Measurements from ENCODE around the gene PCDHGB3. TPM values are rescaled to one million over a fixed set of nuclear protein-coding genes. Genes with fewer than 3 reads are reported as not detected.

Gene PCDHGB3
- 0.53 and 0.63 TPM in 2 replicates for polyA plus RNA-seq (2012; rRNA removed)
- 0.12 and 0.25 TPM in 2 replicates for polyA plus RNA-seq (2012; cell fraction: cytosol; rRNA removed)
- polyA plus RNA-seq (2012; cell fraction: nucleus; rRNA removed) = 2.2 and 2.4 TPM in 2 replicates

- Histone ChIP-seq H3K4me2 (no peak within 1 kb of the TSS), H4K20me1 (ENCODE audit: insufficient read depth) (no peaks in the 10 kb centered on the region), H3K9me2 (no peaks in the 10 kb centered on the region), H3K36me3 (replicated peaks in 1 of 2; ENCODE audit: control insufficient read depth in 1 of 2, insufficient read depth in 2 of 2, low read length in 1 of 2) (peaks cover 0 to 16% of the 10 kb centered on the region in 2 experiments), H3K4me3 (ENCODE audit: low read depth in 2 of 2, low read length in 1 of 2) (no peak within 1 kb of the TSS; a peak in 1 of 4 replicates), H3K27me3 (ENCODE audit: insufficient read depth) (no peaks in the 10 kb centered on the region), H3K9me3 (peaks cover 7% of the 10 kb centered on the region), H3K79me2 (ENCODE audit: insufficient read depth) (no peaks in the 10 kb centered on the region), H3K27ac (ENCODE audit: low read depth in 2 of 2, low read length in 1 of 2) (no peak within 1 kb of the TSS), H3K4me1 (ENCODE audit: control insufficient read depth in 1 of 2, insufficient read depth in 2 of 2, low read depth in 1 of 2, low read length in 1 of 2) (no peaks in the 10 kb centered on the region), H2AFZ (ENCODE audit: low read depth) (no peak within 1 kb of the TSS), H3K9ac (no peak within 1 kb of the TSS), H3F3A (replicated peaks; ENCODE audit: insufficient read depth) (no peaks in the 10 kb centered on the region)
- DNase-seq = no peak
- TF ChIP-seq SIN3A (IDR thresholded peaks at IDR 0.05; ENCODE audit: borderline replicate concordance, low read depth, low read length) (no peak), NRF1 (IDR thresholded peaks at IDR 0.05; ENCODE audit: low read depth, low read length) (no peak), MXI1 (IDR thresholded peaks at IDR 0.05; ENCODE audit: low read depth, low read length) (no peak), USF1 (IDR thresholded peaks at IDR 0.05; ENCODE audit: borderline replicate concordance, low read depth) (no peak), JUND (IDR thresholded peaks at IDR 0.05) (no peak), TCF12 (IDR thresholded peaks at IDR 0.05) (no peak)
- ChIA-PET CTCF (interaction anchor here (0.8 to 2.8 kb wide), 7 partner anchors 13 to 197 kb away, joined by 3 to 11 read pairs (median 4); partner anchors contain the start of gene TAF7), POLR2A (no interaction called here)
- WGBS (ENCODE audit: low lambda C conversion rate) = 56% methylated on average over 32 of the region's 32 CpGs
These were observed at the start of gene PCDHGB3 for GRCh38 chr5:141369994-141370848. Gene PCDHGB3, plus strand, starts transcription at chr5:141370242. Its CDS starts 153 bp downstream, at chr5:141370395.

DNA sequence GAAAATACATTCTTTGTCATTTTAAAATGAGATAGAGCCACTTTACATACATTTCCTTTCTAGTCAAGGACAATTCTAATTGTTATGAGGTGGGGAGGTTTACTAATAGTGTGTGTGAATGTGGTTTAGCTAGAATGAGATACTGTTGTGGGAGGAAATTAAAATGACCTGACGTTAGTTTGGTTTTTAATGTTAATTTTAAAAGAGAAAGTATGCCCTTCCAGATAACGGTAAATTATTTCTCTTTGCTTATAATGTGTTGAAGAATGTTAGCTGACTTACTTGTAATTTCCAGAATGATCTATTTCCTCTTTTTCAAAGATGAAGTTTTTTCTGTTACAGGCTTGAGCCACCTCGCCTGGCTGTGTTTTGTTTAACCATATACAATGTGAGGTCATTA lies 47.8 kb upstream of the PCDHGB3 start:
- H3K27me3 ChIP-seq (ENCODE audit: insufficient read depth) = no peaks in the 10 kb centered on the region
- ChIA-PET CTCF (interaction anchor here (2.9 kb wide), 1 partner anchor 99 kb away, joined by 15 read pairs; the partner anchor contains the start of gene PCDHB14), POLR2A (no interaction called here)
- 79% methylated on average over 3 of the region's 3 CpGs for WGBS (ENCODE audit: low lambda C conversion rate)
- peaks cover 13% of the 10 kb centered on the region for H3F3A ChIP-seq (replicated peaks; ENCODE audit: insufficient read depth)
- no peak for DNase-seq
- no peak overlapping the region for H3K27ac ChIP-seq (ENCODE audit: low read depth in 2 of 2, low read length in 1 of 2)
- H3K9me2 ChIP-seq = no peaks in the 10 kb centered on the region
- H3K9me3 ChIP-seq = peaks cover 23% of the 10 kb centered on the region
- peaks cover 20 to 27% of the 10 kb centered on the region in 2 experiments for H3K36me3 ChIP-seq (replicated peaks in 1 of 2; ENCODE audit: control insufficient read depth in 1 of 2, insufficient read depth in 2 of 2, low read length in 1 of 2)
- H3K79me2 ChIP-seq (ENCODE audit: insufficient read depth) = peaks cover 28% of the 10 kb centered on the region
- TF ChIP-seq TCF12 (IDR thresholded peaks at IDR 0.05) (no peak), FOXJ3 (CRISPR knock-in tag; IDR thresholded peaks at IDR 0.05) (no peak), EP300 (IDR thresholded peaks at IDR 0.05; ENCODE audit: borderline replicate concordance in 1 of 2, low read depth in 1 of 2, low read length in 1 of 2) (no peak), TAF1 (IDR thresholded peaks at IDR 0.05; ENCODE audit: borderline replicate concordance, low read depth, low read length) (no peak), ELF1 (IDR thresholded peaks at IDR 0.05) (no peak), JUND (IDR thresholded peaks at IDR 0.05) (no peak), POLR2AphosphoS5 (IDR thresholded peaks at IDR 0.05; ENCODE audit: low read depth, low read length) (no peak), EZH2phosphoT487 (IDR thresholded peaks at IDR 0.05; ENCODE audit: borderline replicate concordance, low read depth) (no peak)
- TF ChIP-seq, protein P1, sequence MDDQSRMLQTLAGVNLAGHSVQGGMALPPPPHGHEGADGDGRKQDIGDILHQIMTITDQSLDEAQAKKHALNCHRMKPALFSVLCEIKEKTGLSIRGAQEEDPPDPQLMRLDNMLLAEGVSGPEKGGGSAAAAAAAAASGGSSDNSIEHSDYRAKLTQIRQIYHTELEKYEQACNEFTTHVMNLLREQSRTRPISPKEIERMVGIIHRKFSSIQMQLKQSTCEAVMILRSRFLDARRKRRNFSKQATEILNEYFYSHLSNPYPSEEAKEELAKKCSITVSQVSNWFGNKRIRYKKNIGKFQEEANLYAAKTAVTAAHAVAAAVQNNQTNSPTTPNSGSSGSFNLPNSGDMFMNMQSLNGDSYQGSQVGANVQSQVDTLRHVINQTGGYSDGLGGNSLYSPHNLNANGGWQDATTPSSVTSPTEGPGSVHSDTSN (IDR thresholded peaks at IDR 0.05) = no peak
- TF ChIP-seq, protein P2, sequence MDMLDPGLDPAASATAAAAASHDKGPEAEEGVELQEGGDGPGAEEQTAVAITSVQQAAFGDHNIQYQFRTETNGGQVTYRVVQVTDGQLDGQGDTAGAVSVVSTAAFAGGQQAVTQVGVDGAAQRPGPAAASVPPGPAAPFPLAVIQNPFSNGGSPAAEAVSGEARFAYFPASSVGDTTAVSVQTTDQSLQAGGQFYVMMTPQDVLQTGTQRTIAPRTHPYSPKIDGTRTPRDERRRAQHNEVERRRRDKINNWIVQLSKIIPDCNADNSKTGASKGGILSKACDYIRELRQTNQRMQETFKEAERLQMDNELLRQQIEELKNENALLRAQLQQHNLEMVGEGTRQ (IDR thresholded peaks at IDR 0.05; ENCODE audit: borderline replicate concordance, low read depth, low read length) = no peak
- H3K9ac ChIP-seq = no peak overlapping the region
- H4K20me1 ChIP-seq (ENCODE audit: insufficient read depth) = 0 out of 2 replicates have a peak, but pooled peaks cover 3% of the 10 kb centered on the region
- H2AFZ ChIP-seq (ENCODE audit: low read depth) = no peak overlapping the region
- H3K4me2 ChIP-seq = no peak overlapping the region
- no peaks in the 10 kb centered on the region; a peak in 1 of 4 replicates for H3K4me1 ChIP-seq (ENCODE audit: control insufficient read depth in 1 of 2, insufficient read depth in 2 of 2, low read depth in 1 of 2, low read length in 1 of 2)
- H3K4me3 ChIP-seq (ENCODE audit: low read depth in 2 of 2, low read length in 1 of 2) = no peak overlapping the region

Data from SK-N-SH (cell line).